Right ventricle myocardium superior (tissue), 1 donor: Measurements from ENCODE around the gene FAM210B. TPM values are rescaled to one million over a fixed set of nuclear protein-coding genes. Genes with fewer than 3 reads are reported as not detected.

ENCODE experiments used
- ATAC-seq: fragments of 200-7000 bp; cut with Tn5 transposase; one replicate; pipeline ENCODE4 v1.9.1; 2020; ENCODE audit warnings: mild to moderate bottlenecking; ENCODE audit not compliant: poor library complexity
- DNase-seq: peaks from one replicate; pipeline ENCODE4 v3.0.0-alpha.2; 2020
- intact Hi-C: fragments of 100-400 bp; cut with DNase I; formaldehyde crosslinking; loops from one replicate; pipeline ENCODE4 v1.11.2; 2022
- total RNA-seq: library from RNA; stranded (reverse); fragmentation: NEBNext Ultra II Directional; extraction: Animal tissue kit (Norgen Biotek cat#: 25700); gene quantifications from one replicate; pipeline ENCODE4 v1.2.1, GENCODE V29; 2021
- donor health status: DM: no; HTN: yes; CAD: no; lungs with severe emphysema.

The FAM210B gene
- total RNA-seq, 1 donor from 2014 or later = 61.3 TPM

DNA sequence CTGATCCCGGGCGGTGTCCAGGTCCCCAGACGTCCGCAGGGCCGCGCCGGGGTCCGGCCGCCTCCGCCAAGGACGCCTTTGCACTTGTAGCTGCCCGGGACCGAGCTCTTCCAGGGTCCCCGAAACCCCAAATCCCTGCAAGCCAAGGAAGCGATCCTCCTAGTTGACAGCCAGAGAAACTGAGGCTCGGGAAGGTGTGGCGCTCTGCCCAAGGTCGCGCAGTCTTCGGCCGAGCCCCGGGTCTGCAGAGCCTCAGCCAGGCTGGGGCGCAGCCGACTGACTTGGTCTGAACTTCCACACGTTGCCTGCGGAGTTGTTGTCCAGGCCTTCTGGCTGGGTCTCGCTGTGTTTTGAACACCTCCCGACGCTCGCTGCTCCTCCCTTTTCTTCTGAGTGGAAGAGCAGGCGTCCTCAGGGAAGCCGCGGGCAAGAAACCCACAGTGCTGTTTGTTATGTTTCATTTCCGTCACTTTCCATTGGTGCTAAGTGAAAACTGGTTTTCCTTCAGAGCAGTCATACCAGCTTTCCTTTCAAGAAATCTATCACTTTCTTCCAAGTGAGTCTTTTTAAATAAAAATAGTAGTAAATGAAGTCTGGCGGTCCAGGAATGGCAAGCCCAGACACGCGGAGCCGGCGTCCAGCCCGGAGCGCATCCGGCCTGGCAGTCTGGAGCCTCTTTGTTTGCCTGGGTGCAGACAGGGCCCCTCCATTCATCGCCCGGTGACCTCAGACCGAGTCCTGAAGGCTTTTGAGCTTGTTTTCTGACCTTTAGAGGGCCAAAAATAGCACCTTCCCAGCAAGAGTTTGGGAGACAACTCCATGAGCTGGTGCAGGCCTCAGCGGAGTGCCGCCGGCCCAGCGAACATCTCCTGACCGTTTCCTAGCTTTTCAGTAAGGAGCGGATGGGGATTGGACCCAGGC, 698 bp downstream of the FAM210B start:
- peak; percentile 74 for ATAC-seq
- intact Hi-C loops = no loop called here

DNA sequence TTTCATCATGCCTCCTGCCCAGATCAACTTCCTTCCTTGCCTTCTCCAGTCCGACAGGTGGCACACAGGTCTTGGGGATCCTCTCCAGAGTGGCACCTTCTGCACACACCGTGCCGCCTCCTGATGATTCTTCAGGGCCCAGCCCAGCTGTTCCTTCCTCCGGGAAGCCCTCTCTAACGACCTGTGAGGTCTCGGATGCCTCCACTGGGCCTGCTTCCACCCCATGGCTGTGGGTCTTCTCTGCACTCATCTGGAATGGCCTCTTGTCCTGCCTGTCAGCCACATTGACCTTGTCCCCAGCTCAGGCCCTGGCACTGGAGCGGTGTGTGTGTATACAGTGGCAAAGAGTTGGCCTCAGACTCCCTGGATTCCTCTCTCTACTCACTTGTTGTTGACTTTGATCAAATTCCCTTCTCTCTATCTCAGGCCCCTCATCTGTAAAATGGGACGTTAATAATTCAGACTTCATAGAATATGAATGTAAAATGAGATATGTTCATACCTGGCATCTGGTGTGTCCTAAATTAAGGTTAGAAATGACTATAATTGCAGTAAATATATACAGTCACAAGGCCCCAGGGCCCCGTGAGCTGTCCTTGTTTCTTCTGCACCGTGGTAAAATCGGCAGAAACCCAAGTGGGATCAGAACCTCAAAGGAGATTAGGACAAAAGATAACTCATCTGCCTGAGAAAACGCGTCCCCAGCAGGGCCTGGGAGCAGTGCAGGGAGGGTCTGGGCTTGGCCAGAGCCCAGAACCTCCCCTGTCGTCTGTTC, 1.5 kb downstream of the FAM210B start:
- ATAC-seq (no peak), DNase-seq (no peak)
- intact Hi-C loops = no loop called here

More for the DNA sequence above, 698 bp downstream of the FAM210B start:
- DNase-seq = peak; percentile 71

DNA sequence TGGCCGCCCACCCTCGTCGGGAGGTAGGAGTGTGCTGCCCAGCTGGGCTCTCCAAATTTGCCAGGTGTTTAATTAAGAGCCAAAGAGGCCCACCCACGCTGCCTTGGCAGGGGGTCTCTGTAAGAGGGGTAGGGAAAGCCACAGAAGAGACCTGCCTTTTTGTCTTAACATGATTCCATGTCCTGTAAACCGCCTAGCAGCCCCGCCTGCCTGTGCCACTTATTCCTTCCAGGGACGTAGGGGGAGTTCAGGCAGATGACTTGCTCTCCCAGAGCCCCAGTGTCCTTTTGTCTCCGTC, 2.1 kb downstream of the FAM210B start:
- intact Hi-C loops = no loop called here
- DNase-seq = no peak
- ATAC-seq = no peak

DNA sequence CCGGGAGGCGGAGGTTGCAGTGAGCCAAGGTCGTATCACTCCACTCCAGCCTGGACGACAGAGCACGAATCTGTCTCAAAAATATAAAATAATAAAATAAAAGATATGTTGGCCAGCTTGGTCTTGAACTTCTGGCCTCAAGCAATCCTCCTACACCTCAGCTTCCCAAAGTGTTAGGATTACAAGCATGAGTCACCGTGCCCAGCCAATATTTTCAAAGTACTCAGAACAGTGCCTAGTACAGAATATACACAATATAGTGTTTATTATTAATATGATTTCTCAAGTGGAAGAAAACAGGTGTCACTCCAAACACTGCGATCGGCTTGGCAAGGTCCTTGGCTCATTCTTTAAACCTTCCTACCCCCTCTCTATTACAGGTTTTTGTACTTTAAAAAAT, 3.1 kb downstream of the FAM210B start:
- DNase-seq = no peak
- ATAC-seq = no peak
- intact Hi-C loops = no loop called here

DNA sequence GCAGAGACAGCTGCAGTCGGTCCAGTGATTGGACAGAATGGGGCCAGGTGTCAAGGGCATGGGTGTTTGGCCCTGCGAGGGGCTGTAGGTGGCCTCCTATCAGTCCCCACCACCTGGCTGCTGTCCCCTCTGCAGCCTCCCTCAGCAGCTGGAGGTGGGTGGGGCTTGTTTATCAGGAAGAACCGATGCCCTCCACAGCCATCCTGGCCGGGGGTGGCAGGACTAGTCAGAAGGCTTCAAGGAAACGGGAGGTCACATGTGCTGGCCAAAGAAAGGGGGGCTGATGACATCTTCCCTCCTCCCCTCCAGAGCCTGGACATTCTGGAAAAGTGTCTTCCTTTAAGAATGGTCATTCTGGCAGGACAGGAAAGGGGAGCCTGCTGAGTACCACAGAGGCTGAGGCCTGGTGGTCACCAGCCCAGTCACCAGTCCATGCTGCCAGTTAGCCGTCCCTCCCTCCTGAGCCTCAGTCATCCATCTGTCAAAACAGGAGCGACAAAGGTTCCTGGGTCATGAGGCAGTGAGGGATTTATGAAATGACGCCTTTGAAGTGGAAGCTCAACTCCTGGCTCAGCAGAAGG, 4.1 kb downstream of the FAM210B start:
- intact Hi-C loops = no loop called here
- ATAC-seq (no peak), DNase-seq (no peak)

DNA sequence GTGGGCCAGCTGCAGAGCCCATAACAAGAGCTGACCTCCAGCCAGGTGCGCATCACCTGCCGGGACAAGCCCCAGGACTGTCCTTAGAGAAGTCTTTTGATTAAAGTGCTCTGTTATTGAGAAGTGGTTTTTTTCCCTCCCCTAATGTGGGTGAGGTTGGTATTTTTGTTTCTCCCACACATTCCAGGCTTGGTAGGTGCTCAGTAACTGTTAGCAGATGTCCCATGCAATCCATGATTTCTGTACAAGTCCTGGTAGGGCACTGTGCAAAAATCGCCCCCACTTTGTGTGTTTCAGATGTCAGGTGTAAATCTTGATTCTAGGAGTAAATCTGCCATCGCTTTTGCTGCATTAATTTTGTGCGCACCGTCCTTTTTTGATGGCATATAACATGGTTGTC, 4.7 kb downstream of the FAM210B start:
- ATAC-seq (no peak), DNase-seq (no peak)
- intact Hi-C loops = no loop called here

DNA sequence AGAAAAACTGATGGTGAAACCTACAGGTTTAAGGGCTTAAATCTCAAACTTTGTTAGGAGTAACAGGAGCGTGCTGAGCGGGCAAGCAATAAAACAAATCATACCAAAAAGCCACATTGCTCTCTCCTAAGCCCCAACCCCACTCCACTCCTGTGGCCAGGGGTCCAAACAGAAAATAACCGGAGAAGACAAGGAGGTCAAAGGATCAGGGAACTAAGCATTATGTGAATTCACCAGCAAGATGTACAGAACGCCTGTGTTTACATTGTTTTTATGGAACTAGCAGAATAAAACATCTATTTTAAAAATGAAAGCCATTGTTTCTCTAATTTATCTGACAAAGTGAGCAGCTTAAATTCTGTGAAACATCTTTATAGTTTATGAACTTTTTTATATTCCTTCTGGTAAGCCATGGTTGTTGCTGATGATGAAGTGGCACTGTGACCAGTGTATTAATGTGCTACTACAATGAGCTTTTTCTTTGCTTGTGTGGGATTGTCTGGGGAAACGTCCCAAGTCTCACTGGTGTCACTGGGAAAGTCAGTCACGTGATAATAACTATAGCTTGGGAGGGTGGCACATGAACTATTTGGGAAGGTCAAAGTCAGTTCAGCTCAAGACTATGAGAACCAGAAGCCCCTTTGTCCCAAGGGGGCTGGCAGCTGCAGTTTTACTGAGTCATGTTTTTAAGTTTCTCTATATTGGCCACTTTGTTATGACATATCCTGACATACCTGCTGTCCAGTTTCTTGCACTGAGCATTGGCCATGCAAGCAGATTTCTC, 9.8 kb downstream of the FAM210B start:
- DNase-seq (no peak), ATAC-seq (no peak)
- intact Hi-C loops = no loop called here

DNA sequence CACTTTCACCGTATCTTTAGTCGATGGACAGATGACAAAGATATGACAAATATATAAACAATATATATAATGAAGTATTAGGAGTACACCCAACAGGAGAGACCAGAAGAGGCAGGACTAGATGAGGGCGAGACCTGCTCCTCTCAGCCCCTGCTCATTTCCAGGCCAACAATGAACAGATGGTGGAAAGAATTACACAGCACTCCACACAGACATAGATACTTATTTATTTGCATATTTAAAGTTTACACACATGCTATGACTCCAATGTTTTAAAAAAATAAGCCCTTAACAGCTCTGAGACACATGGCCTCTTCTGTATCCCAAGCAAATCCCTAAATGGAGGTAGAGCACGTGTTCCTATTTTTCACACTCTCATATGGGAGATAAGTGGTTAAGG, 10.4 kb downstream of the FAM210B start:
- ATAC-seq (no peak), DNase-seq (no peak)
- intact Hi-C loops = no loop called here

DNA sequence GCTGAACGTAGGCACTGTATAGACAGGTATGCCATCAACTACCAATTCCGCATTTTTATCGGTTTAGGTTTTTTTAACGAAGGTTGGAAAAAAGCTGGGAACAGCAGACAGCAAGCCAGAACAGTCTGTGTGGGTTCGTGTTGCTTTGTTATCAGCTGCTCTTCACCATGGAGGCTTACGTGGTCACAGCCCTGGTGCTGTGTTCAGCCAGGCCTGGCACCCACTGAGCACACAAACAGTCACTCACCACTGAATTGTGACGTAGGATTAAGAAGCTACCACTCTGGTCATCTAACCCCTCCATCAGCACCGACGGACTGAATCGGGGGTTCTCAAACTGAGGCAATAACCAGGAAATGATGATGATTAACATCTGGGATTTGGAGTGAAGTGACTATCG, 13.2 kb downstream of the FAM210B start:
- DNase-seq = no peak
- peak; percentile 72 for ATAC-seq
- intact Hi-C loops = no loop called here

DNA sequence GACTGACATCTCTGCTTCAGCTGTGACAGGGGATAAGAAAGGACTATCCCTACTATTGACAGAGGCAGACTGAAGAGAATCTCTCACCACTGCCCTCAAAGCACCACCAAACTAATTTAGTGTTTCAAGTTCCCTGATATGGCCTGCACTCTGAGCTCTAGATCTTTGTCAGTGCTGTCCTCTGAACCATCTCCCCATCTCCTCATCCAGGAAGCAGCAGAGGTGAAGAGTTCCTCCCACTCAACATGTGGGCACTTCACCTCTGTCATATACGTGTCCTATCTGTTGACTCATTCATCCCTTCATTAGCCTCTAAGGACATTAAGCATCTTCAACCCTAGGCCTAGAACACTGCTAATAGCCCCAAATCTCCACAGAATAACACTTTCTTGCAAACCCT, 14.1 kb downstream of the FAM210B start:
- DNase-seq (no peak), ATAC-seq (no peak)
- intact Hi-C loops = no loop called here

DNA sequence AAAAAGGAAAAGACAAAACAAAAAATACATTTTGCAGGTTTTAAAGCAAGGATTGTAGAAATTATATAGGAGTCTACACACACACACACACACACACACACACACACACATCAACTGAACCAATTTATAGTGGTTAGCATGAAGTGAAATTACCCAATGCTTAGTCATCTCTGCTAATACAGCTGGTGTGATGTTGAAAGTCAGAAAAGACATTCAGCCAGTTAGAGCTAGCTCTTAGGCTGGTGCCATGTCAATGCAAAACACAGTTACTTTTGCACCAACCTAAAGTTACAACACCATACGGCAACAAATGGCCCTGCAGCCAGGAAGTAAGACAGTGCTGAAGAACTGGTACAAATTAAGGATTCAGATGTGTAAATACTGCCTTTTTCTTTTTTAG, 15.2 kb downstream of the FAM210B start:
- DNase-seq (no peak), ATAC-seq (no peak)
- intact Hi-C loops = no loop called here

DNA sequence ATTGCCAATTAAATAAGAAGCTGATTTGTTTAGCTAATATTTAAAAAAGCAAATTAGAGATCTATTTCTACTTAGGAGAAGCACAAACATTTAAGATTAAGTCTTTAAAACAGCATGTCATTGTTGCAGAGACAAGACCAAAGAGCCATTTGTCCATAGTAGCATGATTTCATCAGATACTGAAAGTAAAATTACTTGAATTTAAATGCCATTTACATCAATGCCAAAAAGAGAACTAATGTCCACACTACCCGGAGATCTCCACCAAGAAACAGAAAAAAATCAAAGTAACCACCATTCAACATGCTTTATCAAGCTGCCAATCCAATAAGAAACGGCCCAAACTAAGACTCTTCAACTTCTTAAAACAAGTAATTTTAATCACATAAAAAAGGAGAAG, 17.6 kb downstream of the FAM210B start:
- intact Hi-C loops = no loop called here
- DNase-seq = no peak
- no peak for ATAC-seq

DNA sequence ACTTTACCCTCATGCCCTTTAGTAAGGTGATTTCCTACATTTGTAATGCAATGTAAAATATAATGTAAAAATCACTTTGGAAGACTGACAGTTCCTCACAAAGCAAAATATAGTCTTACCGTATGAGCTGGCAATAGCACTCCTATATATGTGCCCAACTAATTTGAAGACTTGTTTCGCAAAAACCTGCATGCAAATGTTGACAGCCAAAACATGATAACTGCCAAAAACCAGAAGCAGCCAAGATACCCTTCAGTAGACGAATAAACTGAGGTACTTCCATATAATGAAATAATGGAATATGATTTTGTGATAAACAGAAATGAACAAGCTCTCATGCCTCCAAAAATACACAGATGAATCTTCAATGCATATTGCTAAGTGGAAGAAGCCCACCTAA, 19.6 kb downstream of the FAM210B start:
- DNase-seq (no peak), ATAC-seq (no peak)
- intact Hi-C loops = no loop called here

DNA sequence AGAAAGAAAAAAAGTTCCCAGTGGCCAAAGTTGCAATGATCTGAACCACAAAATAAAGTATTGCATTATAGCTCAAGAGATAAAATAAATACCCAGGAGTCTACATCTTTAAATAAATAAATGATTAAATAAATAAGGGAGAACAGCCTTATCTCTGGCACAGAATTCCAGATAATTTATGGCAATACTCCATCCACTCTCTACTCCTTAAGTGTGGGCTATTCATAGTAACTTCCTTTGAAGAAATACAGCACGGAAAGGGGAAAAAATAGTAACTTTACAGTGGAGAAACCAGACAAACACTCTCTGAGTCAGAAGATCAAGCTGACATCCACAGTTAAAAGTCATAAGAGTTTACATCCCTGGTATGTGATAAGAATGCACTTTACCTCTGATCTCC, 21.6 kb downstream of the FAM210B start:
- DNase-seq (no peak), ATAC-seq (no peak)
- intact Hi-C loops = no loop called here

DNA sequence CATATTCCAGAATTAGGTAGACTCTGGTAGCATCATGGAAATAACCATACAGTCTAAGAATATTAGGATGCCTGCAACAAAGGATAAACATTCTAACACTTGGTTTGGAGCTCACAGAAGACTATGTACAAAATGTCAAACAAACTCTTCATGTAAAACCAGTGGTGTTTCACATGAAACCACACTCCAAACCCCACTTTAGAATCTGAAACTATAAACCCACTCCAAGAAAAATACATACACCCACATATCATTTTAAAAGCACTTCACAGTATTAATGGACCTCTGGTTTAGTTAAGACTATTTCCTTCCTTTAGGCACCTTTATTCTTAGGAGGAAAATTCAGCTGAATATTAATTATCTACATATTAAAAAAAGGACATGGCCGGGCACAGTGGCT, 22.7 kb downstream of the FAM210B start:
- ATAC-seq (no peak), DNase-seq (no peak)
- intact Hi-C loops = no loop called here

DNA sequence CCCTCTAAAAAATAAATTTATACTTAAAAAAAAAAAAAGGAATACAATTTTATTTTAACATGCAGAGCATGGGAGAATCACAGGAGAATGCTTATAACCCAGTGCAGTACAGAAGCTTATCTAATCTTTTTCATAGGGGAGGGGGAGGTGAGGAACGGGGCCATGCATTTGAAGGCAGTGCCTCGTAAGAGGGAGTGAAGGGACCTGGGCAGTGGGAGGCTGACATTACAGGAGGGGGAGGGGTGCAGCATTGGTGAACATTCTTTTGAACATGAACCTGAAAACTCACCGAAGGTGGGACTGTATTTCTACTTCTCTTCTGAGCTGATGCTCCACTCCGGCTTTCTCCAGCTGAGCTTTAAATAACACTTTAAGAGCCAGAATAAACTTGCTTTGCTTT, 23.9 kb downstream of the FAM210B start:
- ATAC-seq (no peak), DNase-seq (no peak)
- intact Hi-C loops = no loop called here

DNA sequence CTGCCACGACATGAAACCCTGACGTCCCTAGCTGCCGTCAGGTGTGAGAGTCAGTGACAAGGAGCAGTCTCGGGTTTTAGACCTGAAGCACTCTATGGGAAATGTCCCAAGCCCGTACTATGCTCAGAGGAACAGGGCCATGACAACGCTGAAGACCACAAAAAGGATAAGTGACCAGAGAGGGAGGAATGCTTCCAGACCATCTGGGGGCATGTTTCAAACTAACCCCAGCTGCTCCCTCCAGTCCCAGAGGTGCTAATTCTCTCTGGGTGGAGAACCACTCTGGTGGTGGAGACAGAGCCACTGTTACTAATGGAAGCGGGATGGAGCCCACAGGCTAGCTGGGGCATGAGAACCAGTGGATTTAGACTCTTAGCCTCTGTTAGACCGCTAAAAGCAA, 24.6 kb downstream of the FAM210B start:
- ATAC-seq = no peak
- intact Hi-C loops = no loop called here
- DNase-seq = no peak

DNA sequence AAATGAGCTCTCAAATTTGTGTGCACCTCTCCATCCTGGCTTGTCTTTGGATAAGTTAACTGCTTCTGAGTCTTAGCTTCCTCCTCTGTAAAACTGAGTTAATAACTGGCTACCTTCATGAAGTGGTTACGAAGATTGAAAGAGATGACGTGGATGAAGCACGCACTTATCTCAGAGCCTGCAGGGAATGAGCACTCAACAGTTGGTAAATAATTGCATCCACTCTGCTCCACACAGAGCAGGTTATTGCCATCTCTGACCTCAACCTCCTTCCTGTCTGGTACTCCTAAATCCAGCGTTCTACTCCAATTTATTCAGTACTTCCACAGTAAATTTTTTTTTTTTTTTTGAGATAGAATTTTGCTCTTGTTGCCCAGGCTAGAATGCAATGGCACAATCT, 26.4 kb downstream of the FAM210B start:
- intact Hi-C loops = no loop called here
- ATAC-seq = no peak
- no peak for DNase-seq

DNA sequence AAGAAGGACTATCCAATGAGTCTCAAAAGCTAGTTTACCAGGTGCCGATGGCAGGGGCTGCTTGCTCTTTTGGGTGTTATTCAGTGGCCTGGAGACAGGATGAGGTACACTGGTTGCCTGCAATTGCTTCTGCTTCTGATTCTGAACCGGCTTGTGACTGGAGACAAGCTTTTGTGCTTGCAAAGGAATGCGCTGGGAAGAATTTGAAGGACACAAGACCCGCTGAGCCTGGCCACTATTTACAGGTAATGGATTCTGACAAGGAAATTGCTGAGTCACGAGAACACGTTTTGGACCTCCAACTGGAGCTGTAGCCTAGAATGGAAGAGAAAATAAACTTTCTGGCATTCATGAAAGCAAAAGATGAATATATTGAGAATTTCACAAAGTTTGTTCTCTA, 27.4 kb downstream of the FAM210B start:
- intact Hi-C loops = no loop called here

More for the DNA sequence above, 27.4 kb downstream of the FAM210B start:
- no peak for ATAC-seq
- DNase-seq = no peak
